ENCODE results near the gene PNLIPRP3. TPM values are rescaled to one million over a fixed set of nuclear protein-coding genes. Genes with fewer than 3 reads are reported as not detected.

The PNLIPRP3 gene
- total and polyA plus RNA-seq, 2 donors (not counting 1 experiment from before 2014, with no cell fraction given): not detected

- Histone ChIP-seq H3K27ac (ENCODE audit: low read length in 2 of 2) (no peak overlapping the region), H3K79me2 (ENCODE audit: control insufficient read depth, insufficient read depth, low read length) (no peaks in the 10 kb centered on the region), H3K9ac (ENCODE audit: low read length) (no peak overlapping the region), H2AFZ (ENCODE audit: insufficient read depth, low read depth, low read length, poor library complexity, severe bottlenecking) (no peak overlapping the region), H3K36me3 (replicated peaks in 1 of 2; ENCODE audit: control extremely low read depth in 1 of 2, control insufficient read depth in 1 of 2, extremely low read depth in 1 of 2, insufficient read depth in 2 of 2, low read length in 1 of 2) (no peaks in the 10 kb centered on the region), H3K4me1 (ENCODE audit: control insufficient read depth in 2 of 2, insufficient read depth in 2 of 2, low read length in 2 of 2) (no peaks in the 10 kb centered on the region), H4K20me1 (ENCODE audit: control insufficient read depth, insufficient read depth, low read length, poor library complexity, severe bottlenecking) (no peaks in the 10 kb centered on the region), H3K4me3 (ENCODE audit: control extremely low read depth in 1 of 5, extremely low read depth in 1 of 5, insufficient read depth in 1 of 5, low read depth in 2 of 5, low read length in 4 of 5) (no peak overlapping the region), H3K9me3 (ENCODE audit: control extremely low read depth in 1 of 3, control insufficient read depth in 2 of 3, insufficient read depth in 1 of 3, low read length in 2 of 3) (no peaks in the 10 kb centered on the region), H3K4me2 (replicated peaks; ENCODE audit: low read depth, low read length, poor library complexity, severe bottlenecking) (no peak overlapping the region), H3K27me3 (replicated peaks in 1 of 4; ENCODE audit: control extremely low read depth in 1 of 4, control insufficient read depth in 3 of 4, insufficient read depth in 4 of 4, low read length in 3 of 4) (no peaks in the 10 kb centered on the region)
- TF ChIP-seq, protein P1, sequence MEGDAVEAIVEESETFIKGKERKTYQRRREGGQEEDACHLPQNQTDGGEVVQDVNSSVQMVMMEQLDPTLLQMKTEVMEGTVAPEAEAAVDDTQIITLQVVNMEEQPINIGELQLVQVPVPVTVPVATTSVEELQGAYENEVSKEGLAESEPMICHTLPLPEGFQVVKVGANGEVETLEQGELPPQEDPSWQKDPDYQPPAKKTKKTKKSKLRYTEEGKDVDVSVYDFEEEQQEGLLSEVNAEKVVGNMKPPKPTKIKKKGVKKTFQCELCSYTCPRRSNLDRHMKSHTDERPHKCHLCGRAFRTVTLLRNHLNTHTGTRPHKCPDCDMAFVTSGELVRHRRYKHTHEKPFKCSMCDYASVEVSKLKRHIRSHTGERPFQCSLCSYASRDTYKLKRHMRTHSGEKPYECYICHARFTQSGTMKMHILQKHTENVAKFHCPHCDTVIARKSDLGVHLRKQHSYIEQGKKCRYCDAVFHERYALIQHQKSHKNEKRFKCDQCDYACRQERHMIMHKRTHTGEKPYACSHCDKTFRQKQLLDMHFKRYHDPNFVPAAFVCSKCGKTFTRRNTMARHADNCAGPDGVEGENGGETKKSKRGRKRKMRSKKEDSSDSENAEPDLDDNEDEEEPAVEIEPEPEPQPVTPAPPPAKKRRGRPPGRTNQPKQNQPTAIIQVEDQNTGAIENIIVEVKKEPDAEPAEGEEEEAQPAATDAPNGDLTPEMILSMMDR (IDR thresholded peaks at IDR 0.05): no peak
- TF ChIP-seq EZH2 (IDR thresholded peaks at IDR 0.05; ENCODE audit: borderline replicate concordance, insufficient read depth, low read depth, low read length, poor library complexity, severe bottlenecking): no peak
- WGBS (ENCODE audit: insufficient coverage): no CpG with 5 or more reads among the region's 3 CpGs
- ChIA-PET POLR2A (no interaction called here), CTCF (interaction anchor here (0.8 kb wide), 1 partner anchor 17 kb away, joined by 3 read pairs; no protein-coding TSS in a partner anchor)
- DNase-seq (no peak), ATAC-seq (ENCODE audit: low read depth) (no peak)
- H3K4me3 Mint-ChIP-seq: no peak overlapping the region
- H3K9me3 Mint-ChIP-seq (ENCODE audit: insufficient read depth): peaks cover 3% of the 10 kb centered on the region
- no peaks in the 10 kb centered on the region for H3K4me1 Mint-ChIP-seq
- intact Hi-C loops (cut with micrococcal nuclease): no loop called here
- no peaks in the 10 kb centered on the region for H3K27me3 Mint-ChIP-seq
- no peak overlapping the region for H3K27ac Mint-ChIP-seq
Measured at GRCh38 chr10:116510565-116510964, 82.9 kb downstream of the PNLIPRP3 start.

DNA sequence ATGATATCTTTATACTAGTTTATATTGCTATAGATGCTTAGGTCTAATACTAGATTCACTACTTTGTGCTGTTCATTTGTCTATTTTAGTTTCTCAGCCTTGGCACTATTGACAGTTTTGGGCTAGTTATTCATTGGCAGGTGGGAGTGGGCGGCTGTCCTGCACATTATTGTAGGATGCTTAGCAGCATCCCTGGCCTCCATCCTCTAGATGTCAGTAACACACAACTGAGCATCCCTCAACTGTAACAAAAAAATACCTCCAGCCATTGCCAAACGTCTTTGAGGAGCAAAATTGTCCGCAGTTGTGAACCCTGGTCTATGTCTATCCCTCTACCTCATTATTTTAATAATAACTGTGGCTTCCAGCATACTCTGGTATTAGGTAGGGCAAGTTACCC, 83.7 kb downstream of the PNLIPRP3 start:
- no peaks in the 10 kb centered on the region for H3K36me3 ChIP-seq (replicated peaks in 1 of 2; ENCODE audit: control extremely low read depth in 1 of 2, control insufficient read depth in 1 of 2, extremely low read depth in 1 of 2, insufficient read depth in 2 of 2, low read length in 1 of 2)
- no peak overlapping the region for H3K4me2 ChIP-seq (replicated peaks; ENCODE audit: low read depth, low read length, poor library complexity, severe bottlenecking)
- H3K4me1 ChIP-seq (ENCODE audit: control insufficient read depth in 2 of 2, insufficient read depth in 2 of 2, low read length in 2 of 2): no peaks in the 10 kb centered on the region
- H3K27me3 ChIP-seq (replicated peaks in 1 of 4; ENCODE audit: control extremely low read depth in 1 of 4, control insufficient read depth in 3 of 4, insufficient read depth in 4 of 4, low read length in 3 of 4): no peaks in the 10 kb centered on the region
- Mint-ChIP-seq H3K4me1 (no peaks in the 10 kb centered on the region), H3K4me3 (no peak overlapping the region), H3K27me3 (no peaks in the 10 kb centered on the region), H3K9me3 (ENCODE audit: insufficient read depth) (peaks cover 3% of the 10 kb centered on the region), H3K27ac (no peak overlapping the region)
- H3K27ac ChIP-seq (ENCODE audit: low read length in 2 of 2): no peak overlapping the region
- WGBS (ENCODE audit: insufficient coverage): 67% methylated on average over 2 of the region's 3 CpGs
- ATAC-seq (ENCODE audit: low read depth) (no peak), DNase-seq (no peak)
- TF ChIP-seq, protein P1 (IDR thresholded peaks at IDR 0.05): no peak
- TF ChIP-seq EZH2 (IDR thresholded peaks at IDR 0.05; ENCODE audit: borderline replicate concordance, insufficient read depth, low read depth, low read length, poor library complexity, severe bottlenecking): no peak
- no peak overlapping the region for H2AFZ ChIP-seq (ENCODE audit: insufficient read depth, low read depth, low read length, poor library complexity, severe bottlenecking)
- H3K79me2 ChIP-seq (ENCODE audit: control insufficient read depth, insufficient read depth, low read length): no peaks in the 10 kb centered on the region
- H3K9me3 ChIP-seq (ENCODE audit: control extremely low read depth in 1 of 3, control insufficient read depth in 2 of 3, insufficient read depth in 1 of 3, low read length in 2 of 3): no peaks in the 10 kb centered on the region
- H4K20me1 ChIP-seq (ENCODE audit: control insufficient read depth, insufficient read depth, low read length, poor library complexity, severe bottlenecking): no peaks in the 10 kb centered on the region
- H3K4me3 ChIP-seq (ENCODE audit: control extremely low read depth in 1 of 5, extremely low read depth in 1 of 5, insufficient read depth in 1 of 5, low read depth in 2 of 5, low read length in 4 of 5): no peak overlapping the region
- ChIA-PET POLR2A (no interaction called here), CTCF (interaction anchor here (0.8 kb wide), 1 partner anchor 18 kb away, joined by 3 read pairs; no protein-coding TSS in a partner anchor)
- intact Hi-C loops (cut with micrococcal nuclease): no loop called here
- H3K9ac ChIP-seq (ENCODE audit: low read length): no peak overlapping the region
